NCI-H146 treated with DMSO at 0.1 percent for 48 hours (cell line): ENCODE results near the gene ZNF714.
"Not testable (repeated sequence)": the region's sequence is repeated elsewhere in the genome, so short reads cannot be mapped to it uniquely, and the experiment has no call there.

Experiments
- DNase-seq: peaks from one replicate; lab custom pipeline; 2025; ENCODE audit not compliant: unreplicated experiment; lab: John Stamatoyannopoulos, UW

The ZNF714 gene

GRCh38 chr19:21130097-21130775 is 48.2 kb downstream of the ZNF714 start:
- DNase-seq: no peak

GRCh38 chr19:21133633-21134032 is 51.6 kb downstream of the ZNF714 start:
- no peak for DNase-seq

GRCh38 chr19:21134934-21135366 is 52.9 kb downstream of the ZNF714 start:
- no peak for DNase-seq

DNA sequence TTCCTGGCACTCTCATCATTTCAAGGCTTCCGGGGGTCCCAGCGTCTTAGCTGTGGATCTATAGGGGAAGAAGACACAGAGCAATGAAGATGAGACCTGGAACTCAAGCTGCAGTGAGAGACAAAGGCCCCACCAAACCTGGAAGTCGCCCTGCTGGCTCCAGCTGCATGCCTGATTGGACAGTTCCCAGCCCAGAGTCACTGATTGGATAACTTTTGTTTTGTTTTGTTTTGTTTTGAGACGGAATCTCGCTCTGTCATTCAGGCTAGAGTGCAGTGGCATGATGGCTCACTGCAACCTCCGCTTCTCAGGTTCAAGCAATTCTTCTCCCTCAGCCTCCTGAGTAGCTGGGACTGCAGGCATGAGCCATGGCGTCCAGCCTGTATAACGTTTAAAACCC is 53.4 kb downstream of the ZNF714 start:
- no peak for DNase-seq

DNA sequence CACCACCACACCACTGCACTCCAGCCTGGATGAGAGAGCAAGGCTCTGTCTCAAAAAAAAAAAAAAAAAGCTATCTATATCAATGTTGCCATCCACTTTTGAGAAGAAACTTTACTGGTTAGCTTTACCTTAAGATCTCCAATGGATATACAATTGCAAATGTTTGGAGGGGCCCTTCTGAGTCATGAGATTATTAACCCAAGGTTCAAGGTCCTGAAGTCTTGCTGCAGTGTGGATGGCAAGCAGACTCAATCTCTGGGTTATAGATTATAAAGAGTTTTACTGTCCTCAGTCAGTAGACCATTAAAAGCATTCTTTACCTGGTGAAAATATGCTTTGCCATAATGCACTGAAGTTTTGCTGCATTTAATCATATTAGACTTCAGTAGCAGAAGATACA is 56.1 kb downstream of the ZNF714 start:
- DNase-seq: no peak

- DNase-seq: not testable (repeated sequence)
Observed at GRCh38 chr19:21141006-21141405, 59.0 kb downstream of the ZNF714 start.

DNA sequence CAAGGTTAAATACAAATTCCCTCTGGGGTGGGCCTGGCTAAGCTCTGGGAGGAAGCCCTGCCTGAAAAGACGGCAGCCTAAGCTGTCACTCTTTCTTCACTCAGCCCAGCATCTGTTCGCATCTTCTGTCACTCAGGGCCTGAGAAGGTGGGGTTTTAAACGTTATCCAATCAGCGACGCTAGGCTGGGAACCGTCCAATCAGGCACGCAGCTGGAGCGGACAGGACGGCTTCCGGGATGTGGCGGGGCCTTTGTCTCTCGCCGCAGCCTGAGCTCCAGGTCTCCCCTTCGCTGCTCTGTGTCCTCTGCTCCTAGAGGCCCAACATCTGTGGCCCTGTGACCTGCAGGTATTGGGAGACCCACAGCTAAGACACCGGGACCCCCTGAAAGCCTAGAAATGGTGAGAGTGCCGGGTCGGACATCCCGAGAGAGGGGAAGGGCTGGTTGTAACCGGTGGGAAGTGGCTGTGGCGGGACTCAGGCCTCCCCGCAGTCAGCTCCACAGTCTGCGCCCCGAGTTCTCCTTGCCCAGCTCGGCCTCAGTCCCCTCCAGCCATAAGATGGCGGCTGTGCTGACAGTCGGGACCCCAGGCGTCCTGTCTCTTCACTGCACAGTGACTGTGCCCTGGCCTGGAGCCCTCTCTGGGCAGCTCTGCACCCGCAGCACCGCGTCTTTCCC is 59.9 kb downstream of the ZNF714 start, which contains the start of gene ZNF431:
Gene ZNF431 (plus strand): TSS at position 254 of the 678 bp plus-strand sequence. CDS start 144 bp downstream, at position 398.
- peak; percentile 98 for DNase-seq

DNA sequence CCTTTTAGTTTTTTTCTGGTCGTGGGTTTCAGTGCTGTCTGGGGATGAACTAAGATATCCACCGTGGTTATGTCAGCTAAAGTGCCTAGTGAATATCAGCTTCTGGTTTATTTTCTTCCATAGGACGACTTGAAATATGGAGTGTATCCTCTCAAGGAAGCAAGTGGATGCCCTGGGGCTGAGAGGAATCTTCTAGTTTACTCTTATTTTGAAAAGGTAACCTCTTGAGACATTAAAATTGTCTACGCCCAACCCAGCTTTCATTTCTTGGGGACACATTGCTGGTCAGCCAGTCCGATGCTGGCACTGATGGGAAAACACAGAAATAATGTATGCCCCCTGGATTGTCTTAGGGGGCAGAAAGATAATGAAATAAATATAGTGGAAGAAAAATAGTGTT is 61.4 kb downstream of the ZNF714 start:
- no peak for DNase-seq

GRCh38 chr19:21143854-21144253 is 61.9 kb downstream of the ZNF714 start:
- no peak for DNase-seq

- DNase-seq: no peak
Observed at GRCh38 chr19:21147540-21147939, 65.5 kb downstream of the ZNF714 start.

DNA sequence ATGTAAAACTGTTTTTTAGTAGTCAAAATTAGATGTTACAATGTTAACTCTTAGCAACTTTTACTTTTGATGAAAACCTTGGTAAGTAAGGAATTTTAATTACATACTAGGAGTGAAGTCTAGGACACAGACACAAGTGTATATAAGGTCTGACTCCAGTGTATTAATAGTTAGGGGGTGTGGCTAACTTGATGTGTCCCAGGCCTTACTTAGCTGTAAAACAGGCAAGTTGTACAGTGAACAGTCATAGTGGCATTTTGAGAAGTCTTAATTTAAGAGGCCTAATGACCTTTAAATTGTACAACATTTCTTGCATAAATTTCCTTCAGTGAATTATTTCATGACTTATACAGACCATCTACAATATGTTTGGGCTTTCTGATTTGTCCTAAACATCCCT is 66.7 kb downstream of the ZNF714 start:
- no peak for DNase-seq

DNA sequence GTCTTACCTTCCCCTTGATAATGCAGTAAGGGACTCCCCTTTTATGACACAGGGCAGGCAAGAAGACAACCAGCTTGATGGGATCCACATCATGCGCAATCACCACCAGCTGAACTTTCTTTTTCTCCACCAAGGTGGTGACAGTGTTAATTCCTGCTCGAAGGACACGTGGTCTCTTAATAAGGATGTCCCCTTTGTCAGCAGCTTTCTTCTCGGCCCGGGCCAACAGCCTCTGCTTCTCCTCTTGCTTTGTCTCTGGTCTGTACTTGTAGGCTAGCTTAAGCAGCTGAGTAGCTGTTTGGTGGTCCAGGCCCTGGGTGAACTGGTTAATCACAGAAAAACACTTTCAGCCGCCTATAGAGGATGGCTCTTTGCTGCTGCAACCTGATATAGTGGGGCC is 67.9 kb downstream of the ZNF714 start:
- no peak for DNase-seq

DNA sequence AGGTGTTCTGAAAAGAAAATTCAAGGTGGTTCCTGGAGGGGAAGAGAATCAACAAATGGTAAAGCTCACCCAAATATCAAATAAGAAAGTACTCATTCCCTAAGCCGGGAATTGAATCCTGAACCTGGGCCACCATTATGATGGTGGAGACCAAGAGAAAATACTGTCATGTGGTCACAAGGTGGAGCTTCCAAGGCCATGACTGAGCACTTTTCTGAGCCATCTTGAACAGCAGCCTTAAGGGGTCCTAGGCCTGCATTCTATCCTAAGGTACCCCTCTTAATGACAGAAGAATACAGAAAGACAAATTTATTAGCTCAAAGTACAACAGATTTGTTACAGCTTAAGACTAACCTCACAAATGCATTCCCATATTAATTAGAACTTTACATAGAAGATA is 69.5 kb downstream of the ZNF714 start:
- no peak for DNase-seq

GRCh38 chr19:21158523-21159135 is 76.6 kb downstream of the ZNF714 start:
- no peak for DNase-seq

- DNase-seq: no peak
Observed at GRCh38 chr19:21164541-21164940, 82.5 kb downstream of the ZNF714 start.

DNA sequence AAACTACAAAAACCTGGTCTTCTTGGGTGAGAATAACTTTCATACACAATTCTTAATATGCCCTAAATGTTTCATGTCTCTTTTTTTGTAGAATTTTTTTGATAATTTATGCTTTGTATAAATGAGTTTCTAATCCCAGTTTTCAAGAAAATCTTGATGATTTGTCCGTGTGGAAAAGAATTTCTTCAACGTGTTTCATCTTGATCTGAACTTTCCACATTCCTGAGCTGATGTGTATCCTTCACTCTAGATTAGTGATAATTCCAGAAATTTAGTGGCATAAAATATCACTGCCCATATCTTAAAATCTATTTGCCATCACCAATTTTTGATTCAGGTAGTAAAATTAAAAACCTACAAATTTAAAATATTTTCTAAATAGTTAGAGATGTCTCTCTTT is 84.4 kb downstream of the ZNF714 start:
- no peak for DNase-seq
